Heart left ventricle (tissue), 16 donors: ENCODE data around the gene PPP1R9B. TPM values are rescaled to one million over a fixed set of nuclear protein-coding genes. Genes with fewer than 3 reads are reported as not detected.

Experiments
- ATAC-seq, 4 donors: fragments of 200-7000 bp; cut with Tn5 transposase; one replicate each; pipeline ENCODE4 v1.9.1; 2020 to 2022; ENCODE audit warnings: moderate library complexity in 4 of 4, mild to moderate bottlenecking in 3 of 4, moderate number of reproducible peaks in 1 of 4
- DNase-seq, 5 donors: peaks; one replicate each; pipeline ENCODE4 v3.0.0-alpha.2; 2020
- H3K27ac ChIP-seq, 12 donors: fragments of 200-600 bp; sonication (generic) in 4 of 12; one replicate each; pipeline versions ENCODE4 v1.5.0 to v1.8.0; 2016 to 2022; ENCODE audit warnings: mild to moderate bottlenecking in 2 of 12
- H3K27me3 ChIP-seq, 9 donors: fragments of 200-600 bp; sonication (generic) in 2 of 9; one replicate each; pipeline versions ENCODE4 v1.5.1 to v1.8.0; 2016 to 2022; ENCODE audit warnings: mild to moderate bottlenecking in 3 of 9
- H3K36me3 ChIP-seq, 9 donors: fragments of 200-600 bp; sonication (generic) in 2 of 9; one replicate each; pipeline versions ENCODE4 v1.5.0 to v1.8.0; 2018 to 2022; ENCODE audit warnings: mild to moderate bottlenecking in 2 of 9
- H3K4me1 ChIP-seq, 12 donors: fragments of 200-600 bp; sonication (generic) in 4 of 12; one replicate each; pipeline versions ENCODE4 v1.5.0 to v1.8.0; 2016 to 2022; ENCODE audit warnings: mild to moderate bottlenecking in 3 of 12
- H3K4me3 ChIP-seq, 12 donors: fragments of 200-600 bp; sonication (generic) in 4 of 12; one replicate each; pipeline versions ENCODE4 v1.5.0 to v1.8.0; 2017 to 2022; ENCODE audit warnings: mild to moderate bottlenecking in 9 of 12, moderate library complexity in 4 of 12
- H3K9me3 ChIP-seq, 12 donors: fragments of 200-600 bp; sonication (generic) in 4 of 12; one replicate each; pipeline versions ENCODE4 v1.5.0 to v1.8.0; 2016 to 2022; ENCODE audit warnings: mild to moderate bottlenecking in 1 of 12
- CTCF ChIP-seq, 12 donors: fragments of 200-600 bp; sonication (generic) in 4 of 12; IDR thresholded peaks; one replicate each; pipeline versions ENCODE4 v1.5.0 to v1.8.0; 2018 to 2022; ENCODE audit warnings: antibody characterized with exemption in 12 of 12, mild to moderate bottlenecking in 5 of 12
- POLR2A ChIP-seq, 2 donors: fragments of 450-650 bp; IDR thresholded peaks; one replicate each; pipeline ENCODE4 v1.6.1; 2017; ENCODE audit warnings: antibody characterized with exemption in 2 of 2, mild to moderate bottlenecking in 2 of 2, moderate library complexity in 2 of 2
- WGBS, 4 donors: extraction: QIAGEN DNeasy Blood & Tissue Kit in 2 of 4; methylation state at CpG; one replicate each; pipeline versions ENCODE4 v1.1.5 to v1.1.7; 2013 to 2018; 5-methylcytosine and 5-hydroxymethylcytosine counted together
- intact Hi-C, 10 donors: fragments of 100-400 bp; cut with DNase I; formaldehyde crosslinking; loops; one replicate each; pipeline versions ENCODE4 v1.11.1 to v1.14.2; 2022
- polyA plus RNA-seq, 2 donors: library from polyadenylated mRNA; stranded (reverse); fragments of 200-250 nt; gene quantifications; one replicate each; pipeline ENCODE4 v1.2.3, GENCODE V29; 2013
- total RNA-seq, 9 donors: library from RNA; depleted of rRNA in 2 of 9; stranded (reverse); fragments of >200 nt in 2 of 9; fragmentation: NEBNext Ultra II Directional in 3 of 9; extraction: Animal tissue kit (Norgen Biotek cat#: 25700) in 3 of 9; gene quantifications; one replicate each; pipeline versions ENCODE4 v1.1.0 to v1.2.4, GENCODE V29; 2016 to 2023
- donor health status: ischemic (EF 13 %, LVEDD 7.1; RV severe dilation, severe dysfunction).
- donor health status: healthy with polysubstance abuse.
- donor health status: DM: no; HTN: yes; CAD: no.
- donor health status: DM: no; HTN: no; CAD: no.
- donor health status: ischemic (EF 25% LVEDD 6.9; RV normal size, moderate dysfunction).
- donor health status: ischemic (EF 25% LVEDD 5.7; RV mildly dilated, moderate dysfunction).
- donor health status: healthy.
- donor health status: DM: yes; HTN: yes; CAD: no.
- donor health status: ischemic (EF 35%, LVEDD 5.7; RV mildly dilated, moderate dysfunction).
- donor health status: nonischemic (EF 11% LVEDD 7.7; RV severe dilation, severe dysfunction).
- donor health status: DM: yes; HTN: yes; CAD: no.
- donor health status: PGD.
- donor health status: ischemic (EF 29% LVEDD 5.4; RV normal size, mild dysfunction).
- donor health status: nonischemic (EF 23%, LVEDD 6.1; RV moderate dilation, normal function).

PPP1R9B gene
- total and polyA plus RNA-seq, 11 donors: 17.0 to 55.9 (median 31.3) TPM

GRCh38 chr17:50096092-50096491 is 54.4 kb downstream of the PPP1R9B start:
- Histone ChIP-seq H3K36me3 (peaks cover 0 to 40% (median 32%) of the 10 kb centered on the region in 9 donors), H3K27ac (peak overlapping the region; percentile 84 to 97 (median 89)), H3K4me3 (peak overlapping the region; percentile 63 to 97 (median 79)), H3K27me3 (no peaks in the 10 kb centered on the region), H3K4me1 (peaks cover 0 to 62% (median 32%) of the 10 kb centered on the region in 12 donors), H3K9me3 (no peaks in the 10 kb centered on the region)
- DNase-seq (peak in 3 of 5 donors; percentile 45 to 49 (median 47)), ATAC-seq (peak in 2 of 4 donors; percentile 3 to 4)
- intact Hi-C loops: loop anchor here in 5 of 10 donors (5.0 to 10.0 kb wide), 3 partner anchors 56 to 199 kb away; partner anchors contain the start of gene PPP1R9B (in 1 of the 5)
- TF ChIP-seq POLR2A (IDR thresholded peaks at IDR 0.05): no peak
- TF ChIP-seq CTCF (IDR thresholded peaks at IDR 0.05): no peak
- 16 to 23% (median 22%) methylated on average over 6 of the region's 6 CpGs for WGBS, 4 donors

- no peak for TF ChIP-seq POLR2A (IDR thresholded peaks at IDR 0.05)
- DNase-seq (no peak), ATAC-seq (peak in 2 of 4 donors; percentile 2 to 3)
- peaks cover 0 to 58% (median 31%) of the 10 kb centered on the region in 12 donors for H3K4me1 ChIP-seq
- intact Hi-C loops: loop anchor here in 6 of 10 donors (1.0 to 10.0 kb wide), 7 partner anchors 16 to 201 kb away; partner anchors contain the start of gene PPP1R9B (in 1 of the 6)
- H3K9me3 ChIP-seq: no peaks in the 10 kb centered on the region
- peak overlapping the region; percentile 63 to 97 (median 79) for H3K4me3 ChIP-seq
- peaks cover 0 to 35% (median 27%) of the 10 kb centered on the region in 9 donors for H3K36me3 ChIP-seq
- peak overlapping the region; percentile 84 to 97 (median 89) for H3K27ac ChIP-seq
- WGBS, 4 donors: 0 to 2% (median 1%) methylated on average over 12 of the region's 12 CpGs
- no peaks in the 10 kb centered on the region for H3K27me3 ChIP-seq
These were observed 54.8 kb downstream of the PPP1R9B start for GRCh38 chr17:50095626-50096037.

GRCh38 chr17:50094753-50095619 is 55.5 kb downstream of the PPP1R9B start, which contains the start of gene PDK2:
Gene PDK2, plus strand, starts transcription at chr17:50095351. Its CDS starts 85 bp downstream, at chr17:50095436.
- peak within 1 kb of the TSS; percentile 63 to 97 (median 79) for H3K4me3 ChIP-seq
- H3K36me3 ChIP-seq: peaks cover 0 to 32% (median 25%) of the 10 kb centered on the region in 9 donors
- intact Hi-C loops: loop anchor here in 9 of 10 donors (1.0 to 10.0 kb wide), 11 partner anchors 16 to 202 kb away; partner anchors contain the start of genes ITGA3 (in 2 of the 9) and PPP1R9B (in 1 of the 9)
- TF ChIP-seq POLR2A (IDR thresholded peaks at IDR 0.05): peak in 1 of 2 donors; percentile 94
- TF ChIP-seq CTCF (IDR thresholded peaks at IDR 0.05): no peak
- ATAC-seq (peak; percentile 91 to 96 (median 94)), DNase-seq (peak; percentile 96 to 98 (median 97))
- no peaks in the 10 kb centered on the region for H3K27me3 ChIP-seq
- WGBS, 4 donors: 0 to 1% (median 1%) methylated on average over 53 to 68 of the region's 68 CpGs
- no peaks in the 10 kb centered on the region for H3K9me3 ChIP-seq
- peaks cover 0 to 52% (median 31%) of the 10 kb centered on the region in 12 donors for H3K4me1 ChIP-seq
- H3K27ac ChIP-seq: peak within 1 kb of the TSS; percentile 84 to 97 (median 89)

GRCh38 chr17:50094243-50094752 is 56.2 kb downstream of the PPP1R9B start:
- ATAC-seq (peak; percentile 55 to 81 (median 68)), DNase-seq (peak; percentile 90 to 93 (median 91))
- Histone ChIP-seq H3K27me3 (no peaks in the 10 kb centered on the region), H3K36me3 (peaks cover 0 to 32% (median 27%) of the 10 kb centered on the region in 9 donors), H3K4me1 (peaks cover 0 to 46% (median 30%) of the 10 kb centered on the region in 12 donors), H3K9me3 (no peaks in the 10 kb centered on the region), H3K4me3 (peak overlapping the region; percentile 63 to 97 (median 79)), H3K27ac (peak overlapping the region; percentile 69 to 97 (median 88))
- intact Hi-C loops: loop anchor here in 9 of 10 donors (1.0 to 10.0 kb wide), 9 partner anchors 37 to 203 kb away; partner anchors contain the start of gene ITGA3 (in 2 of the 9)
- 0 to 1% (median 0%) methylated on average over 21 of the region's 21 CpGs for WGBS, 4 donors
- TF ChIP-seq POLR2A (IDR thresholded peaks at IDR 0.05) (no peak), CTCF (IDR thresholded peaks at IDR 0.05) (peak; percentile 87 to 98 (median 95))
